ENCODE data around the gene NMUR1.

NMUR1 gene

DNA sequence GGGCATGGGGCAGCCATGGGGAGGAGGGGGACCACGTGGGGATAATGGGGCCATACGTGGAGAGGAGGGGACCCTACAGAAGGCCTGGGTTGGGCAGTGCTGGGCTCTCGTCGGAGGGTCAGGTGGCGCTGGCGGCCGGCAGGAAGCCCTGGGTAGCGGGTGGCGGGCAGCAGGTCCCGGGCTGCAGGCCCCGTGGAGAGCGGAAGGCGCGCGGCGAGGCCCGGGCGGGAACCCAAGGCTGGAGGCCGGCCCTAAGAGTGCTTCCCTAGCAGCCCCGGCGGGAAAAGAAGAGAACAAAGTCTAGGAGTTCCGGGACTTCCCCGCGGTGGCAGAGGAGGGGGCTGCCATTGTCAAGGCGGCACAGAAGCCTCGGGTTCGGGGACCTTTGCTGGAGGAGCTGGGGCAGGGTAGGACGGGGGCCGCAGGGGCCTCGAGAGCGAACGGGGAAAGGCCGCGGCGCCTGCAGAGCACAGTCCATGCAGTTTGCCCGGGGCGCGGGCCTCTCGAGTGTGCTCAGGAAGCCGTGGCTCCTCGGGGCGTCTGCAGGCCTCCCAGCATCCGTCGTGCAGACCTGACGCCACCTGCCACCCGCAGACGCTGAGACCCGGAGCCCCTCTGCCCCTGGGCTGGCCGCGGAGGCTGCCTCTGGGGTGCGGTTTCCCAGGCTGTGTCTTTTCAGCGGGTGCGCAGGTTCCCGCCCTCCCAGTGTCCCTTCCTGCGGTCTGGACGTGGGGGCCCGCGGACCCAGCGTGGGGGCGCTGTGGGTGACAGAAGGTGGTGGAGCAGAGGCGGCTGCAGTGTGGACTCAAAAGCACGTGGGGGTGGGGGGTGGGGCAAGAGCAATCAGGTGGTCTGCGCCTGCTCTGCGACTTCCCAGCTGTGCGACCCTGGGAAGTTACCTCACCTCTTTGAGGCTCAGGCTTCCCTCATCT, 46.6 kb downstream of the NMUR1 start:
- no peak for DNase-seq

DNA sequence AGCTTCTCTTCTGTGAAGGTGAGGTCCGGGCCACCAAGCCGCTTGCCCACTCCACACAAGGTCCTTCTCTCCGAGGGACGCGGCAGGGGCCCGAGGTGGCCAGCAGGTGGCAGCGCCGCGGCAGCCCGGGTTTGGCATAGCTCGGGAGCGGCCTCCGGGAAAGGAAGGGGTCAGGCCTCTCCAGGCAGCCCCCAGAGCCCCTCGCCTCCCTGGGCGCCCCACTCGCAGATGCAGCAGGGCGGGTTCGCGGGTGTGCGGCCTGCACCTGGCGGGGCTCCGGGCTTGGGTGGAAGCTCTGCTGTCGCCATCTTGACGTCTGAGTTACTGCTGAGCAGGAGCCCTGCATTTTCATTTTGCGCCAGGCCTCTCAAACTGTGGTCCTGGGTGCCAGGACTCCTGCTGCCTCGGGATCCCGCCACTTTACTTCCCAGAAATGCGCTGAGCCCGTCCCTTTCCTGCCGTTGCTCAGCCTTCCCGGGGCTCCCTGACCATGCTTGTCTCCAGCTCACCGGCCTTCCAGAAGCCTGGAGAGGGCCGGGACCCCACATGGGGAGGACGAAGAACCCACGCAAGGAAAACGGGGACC, 47.3 kb downstream of the NMUR1 start:
- DNase-seq, result peak; percentile 64

DNA sequence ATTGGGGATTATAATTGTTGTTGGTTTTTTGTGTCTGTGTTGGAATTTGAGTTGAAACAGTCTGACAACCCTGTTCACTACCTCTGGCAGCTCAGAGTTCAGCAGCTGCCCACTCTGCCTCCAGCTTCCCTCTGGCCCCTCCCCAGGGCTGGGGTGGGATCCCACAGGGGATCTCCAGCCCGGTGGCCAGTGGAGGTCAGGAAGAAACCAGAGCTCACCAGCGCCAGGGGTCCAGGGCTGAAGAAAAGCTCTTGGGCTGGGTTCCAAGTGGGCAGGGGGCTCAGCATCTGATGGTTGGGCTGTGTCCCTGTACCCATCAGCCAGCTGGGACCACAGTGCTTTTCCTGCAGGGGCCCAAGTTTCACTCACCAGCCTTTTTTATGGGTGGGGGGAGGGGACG, 49.5 kb downstream of the NMUR1 start:
- no peak for DNase-seq

DNA sequence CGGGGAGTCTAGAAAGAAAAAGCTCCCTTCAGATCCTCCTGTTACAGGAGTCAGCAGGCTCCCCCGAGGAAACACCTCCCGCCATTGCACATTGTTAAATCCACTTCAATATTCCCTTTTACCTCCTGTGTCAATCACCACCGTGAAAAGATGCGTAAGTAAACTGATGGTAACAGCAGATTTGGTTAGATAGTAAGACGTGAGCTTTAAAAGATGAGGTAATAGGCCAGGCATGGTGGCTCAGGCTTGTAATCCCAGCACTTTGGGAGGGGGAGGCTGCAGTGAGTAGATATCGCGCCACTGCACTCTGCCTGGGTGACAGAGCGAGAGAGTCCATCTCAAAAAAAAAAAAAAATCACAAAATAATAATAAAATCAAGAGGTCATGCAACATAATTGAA, 50.8 kb downstream of the NMUR1 start:
- DNase-seq, result no peak

DNA sequence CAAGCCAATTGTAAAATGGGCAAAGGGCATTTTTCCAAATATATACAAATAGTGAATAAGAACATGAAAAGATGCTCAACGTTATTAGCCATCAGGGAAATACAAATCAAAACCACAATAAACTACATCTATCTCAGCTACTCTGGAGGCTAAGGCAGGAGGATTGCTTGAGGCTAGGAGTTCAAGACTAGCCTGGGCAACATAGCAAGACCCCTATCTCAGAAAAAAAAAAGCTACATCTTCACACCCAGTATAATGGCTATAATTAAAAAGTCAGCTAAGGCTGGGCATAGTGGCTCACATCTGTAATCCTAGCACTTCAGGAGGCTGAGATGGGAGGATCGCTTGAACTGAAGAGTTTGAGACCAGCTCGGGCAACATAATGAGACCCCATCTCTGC, 53.3 kb downstream of the NMUR1 start:
- DNase-seq, result no peak

DNA sequence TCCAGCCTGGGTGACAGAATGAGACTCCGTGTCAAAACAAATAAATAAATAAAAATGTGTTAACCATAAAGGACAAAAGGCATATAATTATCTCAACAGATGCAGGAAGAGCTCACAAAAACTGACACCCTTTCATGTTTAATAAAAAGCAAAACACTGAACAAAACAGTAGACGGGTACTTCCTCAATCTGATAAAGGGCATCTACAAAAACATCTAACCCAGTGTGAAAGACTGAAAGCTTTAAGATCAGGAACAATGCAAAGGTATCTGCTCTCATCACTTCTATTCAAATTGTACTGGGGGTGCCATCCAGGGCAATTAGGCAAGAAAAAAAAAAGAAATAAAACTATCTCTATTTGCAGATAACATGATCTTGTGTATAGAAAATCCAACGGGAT, 54.3 kb downstream of the NMUR1 start:
- no peak for DNase-seq
